SW 1271 (cell line): ENCODE data around the gene ZNF177.

Experiments used
- DNase-seq, 2 experiments: peaks; one replicate each; lab custom pipeline; 2025; lab: John Stamatoyannopoulos, UW

Gene ZNF177

DNA sequence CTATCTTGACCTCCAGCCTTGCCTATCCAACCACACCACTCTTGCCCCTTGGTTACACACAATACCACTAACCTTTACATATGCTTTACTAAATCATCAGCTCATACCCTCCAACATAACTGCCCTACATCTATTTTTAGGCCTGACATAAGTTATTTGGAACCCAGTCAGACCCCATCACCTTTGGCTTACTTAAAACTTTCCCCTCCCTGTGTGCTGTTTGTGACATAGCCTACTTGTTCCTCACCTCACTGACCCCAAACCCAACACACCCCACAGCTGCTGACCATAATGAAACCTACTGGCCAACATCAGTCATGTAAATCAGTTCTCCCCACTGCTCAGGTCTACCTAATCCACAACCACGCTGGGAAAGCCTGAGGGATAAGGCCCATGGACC lies 67.6 kb downstream of the ZNF177 start:
- no peak for DNase-seq

DNA sequence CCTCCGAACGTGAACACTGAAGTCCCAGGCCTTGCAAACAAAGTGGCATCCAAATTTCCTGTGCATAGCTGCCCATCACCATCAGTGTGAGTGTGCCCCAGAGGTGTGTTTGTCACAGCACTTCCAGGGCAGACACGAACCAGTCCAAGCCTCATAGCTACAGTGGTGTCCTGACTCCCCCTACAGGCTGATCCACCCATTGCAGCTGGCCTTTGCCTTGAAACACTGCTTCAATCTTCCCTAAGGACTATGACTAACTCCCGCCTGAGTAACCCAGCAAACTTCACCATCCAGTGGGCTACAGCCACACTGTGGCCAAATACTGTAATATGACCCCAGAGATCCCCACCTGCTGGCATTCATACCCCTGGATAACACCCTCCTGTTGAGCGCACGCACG lies 68.7 kb downstream of the ZNF177 start:
- DNase-seq = peak in 1 of 2 experiments; percentile 37
